HepG2 (cell line): ENCODE measurements around the gene ARHGAP22. TPM values are rescaled to one million over a fixed set of nuclear protein-coding genes. Genes with fewer than 3 reads are reported as not detected.

ENCODE experiments used
- ATAC-seq: fragments of 200-7000 bp; cut with Tn5 transposase; 3 replicates; pipeline ENCODE4 v1.9.1; 2020; ENCODE audit warnings: mild to moderate bottlenecking, moderate library complexity
- Bru-seq: library from RNA; stranded (reverse); fragments of 400-500 nt; gene quantifications from one replicate; lab custom pipeline; 2021; lab: Mats Ljungman, UMichigan
- BruChase-seq, 2 experiments: library from RNA; stranded (reverse); fragments of 400-500 nt; gene quantifications; one replicate each; lab custom pipeline; 2021; lab: Mats Ljungman, UMichigan
- BruUV-seq: library from RNA; stranded (reverse); fragments of 400-500 nt; replicated peaks from 2 replicates; lab custom pipeline; 2021; lab: Mats Ljungman, UMichigan
- CTCF ChIA-PET: fragments of 300-600 bp; formaldehyde crosslinking; extraction: SDS; loops from one replicate; lab custom pipeline; 2021; ENCODE audit warnings: low total read pairs, inconsistent platforms, low intra/inter-chr PET ratio; lab: Yijun Ruan, JAX
- POLR2A ChIA-PET: fragments of 350-600 bp; sonication (Branson Sonifier 250); formaldehyde crosslinking; loops from one replicate; lab custom pipeline; 2020; ENCODE audit warnings: antibody characterized with exemption, inconsistent platforms; lab: Yijun Ruan, JAX
- DNase-seq: peaks from one replicate; pipeline ENCODE4 v3.0.0-alpha.2; 2015; ENCODE audit warnings: low spot score
- FAIRE-seq: peaks from 3 replicates; lab custom pipeline; 2011; peaks lifted over from hg19 to GRCh38; lab: Jason Lieb, UNC
- H2AFZ ChIP-seq: one replicate; pipeline ENCODE4 v1.6.1; 2011; ENCODE audit warnings: low read length, inconsistent platforms
- H3K27ac ChIP-seq: fragments of 300-600 bp; 3 replicates; pipeline ENCODE4 v1.8.0; 2011; ENCODE audit warnings: mixed run types, mild to moderate bottlenecking, mixed read lengths, low read length, inconsistent platforms; ENCODE audit not compliant: insufficient read depth; ENCODE audit errors: extremely low read length
- H3K27me3 ChIP-seq, 2 experiments: fragments of 200-600 bp in 1 of 2; 2 replicates in 1 of 2; 3 replicates in 1 of 2; pipeline versions ENCODE4 v1.6.0 to v1.8.0; 2011; ENCODE audit warnings: low read length in 2 of 2, mild to moderate bottlenecking in 2 of 2, moderate library complexity in 2 of 2, inconsistent platforms in 1 of 2; ENCODE audit not compliant: insufficient read depth in 2 of 2, control insufficient read depth in 1 of 2
- H3K36me3 ChIP-seq, 2 experiments: fragments of 200-600 bp in 1 of 2; replicated peaks in 1 of 2; 2 replicates in 1 of 2; 3 replicates in 1 of 2; pipeline versions ENCODE4 v1.5.1 to v1.8.0; 2011; ENCODE audit warnings: low read length in 2 of 2, inconsistent platforms in 1 of 2; ENCODE audit not compliant: insufficient read depth in 2 of 2, control insufficient read depth in 1 of 2
- H3K4me1 ChIP-seq: 2 replicates; pipeline ENCODE4 v1.5.1; 2012; ENCODE audit warnings: low read length, inconsistent platforms; ENCODE audit not compliant: insufficient read depth
- H3K4me2 ChIP-seq: 2 replicates; pipeline ENCODE4 v1.6.0; 2011; ENCODE audit warnings: low read depth, low read length, inconsistent platforms
- H3K4me3 ChIP-seq, 3 experiments: fragments of 200-600 bp in 1 of 3; sonication (generic), shearing (Covaris generic) in 1 of 3; replicated peaks in 1 of 3; 2 replicates each; pipeline ENCODE4 v1.5.1; 2011 to 2016; ENCODE audit warnings: low read length in 3 of 3, inconsistent platforms in 2 of 3, low read depth in 2 of 3, mild to moderate bottlenecking in 2 of 3, control low read depth in 1 of 3, mixed read lengths in 1 of 3; ENCODE audit not compliant: insufficient read depth in 1 of 3
- H3K79me2 ChIP-seq: one replicate; pipeline ENCODE4 v1.6.1; 2011; ENCODE audit warnings: low read length, inconsistent platforms; ENCODE audit not compliant: insufficient read depth
- H3K9ac ChIP-seq: 2 replicates; pipeline ENCODE4 v1.6.0; 2011; ENCODE audit warnings: mild to moderate bottlenecking, low read depth, low read length, inconsistent platforms; ENCODE audit not compliant: insufficient read depth
- H3K9me3 ChIP-seq: 2 replicates; pipeline ENCODE4 v1.5.1; 2012; ENCODE audit warnings: mild to moderate bottlenecking, low read length
- H4K20me1 ChIP-seq: 2 replicates; pipeline ENCODE4 v1.6.0; 2011; ENCODE audit warnings: inconsistent platforms, mild to moderate bottlenecking, low read length, moderate library complexity; ENCODE audit not compliant: insufficient read depth
- ATM ChIP-seq: fragments of 450-650 bp; IDR thresholded peaks from 2 replicates; pipeline ENCODE4 v1.7.1; 2017; ENCODE audit warnings: mild to moderate bottlenecking, borderline replicate concordance
- ELF4 ChIP-seq: sonication (generic); formaldehyde crosslinking; IDR thresholded peaks from 2 replicates; pipeline ENCODE4 v1.5.0; 2020; ENCODE audit warnings: missing genetic modification reagents, mild to moderate bottlenecking, moderate library complexity, borderline replicate concordance
- GTF3A ChIP-seq: sonication (generic); formaldehyde crosslinking; conservative IDR thresholded peaks from 2 replicates; pipeline ENCODE4 v1.4.0; 2020; ENCODE audit warnings: mild to moderate bottlenecking, missing genetic modification reagents
- KMT2B ChIP-seq: IDR thresholded peaks from 2 replicates; pipeline ENCODE4 v1.6.1; 2016; ENCODE audit warnings: missing genetic modification reagents, missing compliant biosample characterization
- PCBP2 ChIP-seq: fragments of 200-400 bp; formaldehyde crosslinking; optimal IDR thresholded peaks from 2 replicates; pipeline ENCODE3; 2018; ENCODE audit warnings: low read length, low read depth; ENCODE audit not compliant: poor library complexity, severe bottlenecking
- RCOR2 ChIP-seq: IDR thresholded peaks from 2 replicates; pipeline ENCODE4 v1.6.1; 2016; ENCODE audit warnings: missing biosample characterization, missing genetic modification reagents
- REXO4 ChIP-seq: sonication (generic); formaldehyde crosslinking; IDR thresholded peaks from 2 replicates; pipeline ENCODE4 v1.8.0; 2022; ENCODE audit warnings: missing genetic modification reagents, mild to moderate bottlenecking, borderline replicate concordance
- RXRB ChIP-seq: IDR thresholded peaks from 2 replicates; pipeline ENCODE4 v1.6.1; 2016; ENCODE audit warnings: borderline replicate concordance, missing genetic modification reagents, missing compliant biosample characterization
- SYNCRIP ChIP-seq: fragments of 200-400 bp; formaldehyde crosslinking; IDR thresholded peaks from 2 replicates; pipeline ENCODE4 v1.6.1; 2018; ENCODE audit warnings: mild to moderate bottlenecking, low read depth, low read length; ENCODE audit not compliant: insufficient read depth
- XBP1 ChIP-seq: sonication (generic); formaldehyde crosslinking; IDR thresholded peaks from 2 replicates; pipeline ENCODE4 v1.5.0; 2020; ENCODE audit warnings: missing genetic modification reagents
- ZIK1 ChIP-seq: sonication (generic); formaldehyde crosslinking; IDR thresholded peaks from 2 replicates; pipeline ENCODE4 v1.5.0; 2020; ENCODE audit warnings: mild to moderate bottlenecking, low read depth, missing genetic modification reagents, borderline replicate concordance
- ZKSCAN8 ChIP-seq: IDR thresholded peaks from 2 replicates; pipeline ENCODE4 v1.6.1; 2016; ENCODE audit warnings: borderline replicate concordance, missing genetic modification reagents, missing compliant biosample characterization
- ZNF329 ChIP-seq: sonication (generic); formaldehyde crosslinking; IDR thresholded peaks from 2 replicates; pipeline ENCODE4 v1.9.0; 2021; ENCODE audit warnings: low read depth, mild to moderate bottlenecking, missing genetic modification reagents
- ZNF441 ChIP-seq: sonication (generic); formaldehyde crosslinking; IDR thresholded peaks from 2 replicates; pipeline ENCODE4 v1.7.0; 2021; ENCODE audit warnings: missing genetic modification reagents, borderline replicate concordance
- ZNF512B ChIP-seq: sonication (generic); formaldehyde crosslinking; IDR thresholded peaks from 2 replicates; pipeline ENCODE4 v1.5.1; 2020; ENCODE audit warnings: missing genetic modification reagents, mild to moderate bottlenecking, borderline replicate concordance
- ZNF891 ChIP-seq: sonication (generic); formaldehyde crosslinking; IDR thresholded peaks from 2 replicates; pipeline ENCODE4 v1.5.0; 2020; ENCODE audit warnings: mild to moderate bottlenecking, missing genetic modification reagents
- WGBS: methylation state at CpG from one replicate; pipeline ENCODE4 v1.1.6; 2017; ENCODE audit warnings: low lambda C conversion rate; 5-methylcytosine and 5-hydroxymethylcytosine counted together
- in situ Hi-C: cut with HindIII; loops from 2 replicates; pipeline ENCODE4 v1.10.0; 2017; ENCODE audit warnings: low pct_unique_long_range_greater_than_20kb; ENCODE audit not compliant: extremely low pct_ligation_motif_present
- intact Hi-C: fragments of 100-400 bp; cut with micrococcal nuclease; formaldehyde crosslinking; loops from one replicate; pipeline ENCODE4 v1.10.0; 2022; ENCODE audit not compliant: unreplicated experiment
- long read RNA-seq, 2 experiments: library from RNA in 1 of 2; library from polyadenylated mRNA in 1 of 2; stranded (forward) in 1 of 2; unstranded in 1 of 2; transcript quantifications; one replicate each; pipeline ENCODE4 v2.0.0, GENCODE V29; 2019 to 2022
- polyA minus RNA-seq, 3 experiments: library from RNA; depleted of rRNA, polyadenylated mRNA; stranded (reverse); fragments of >200 nt; gene quantifications; 2 replicates each; pipeline ENCODE4 v1.2.3, GENCODE V29; 2011; ENCODE audit warnings: low replicate concordance in 1 of 3
- polyA plus RNA-seq, 8 experiments: library from polyadenylated mRNA; depleted of rRNA in 3 of 8; stranded (reverse) in 7 of 8; unstranded in 1 of 8; fragments of >200 nt; fragmentation: Illumina TruSeq in 4 of 8; extraction: Trizol in 4 of 8; gene quantifications; 2 replicates each; pipeline versions ENCODE4 v1.2.1 to v1.2.3, GENCODE V29; 2011 to 2016; ENCODE audit warnings: low read depth in 4 of 8, missing spikeins in 1 of 8, mixed read lengths in 1 of 8; ENCODE audit not compliant: insufficient read depth in 1 of 8
- total RNA-seq, 5 experiments: library from RNA; depleted of rRNA; stranded (reverse); fragments of >200 nt; fragmentation: Illumina TruSeq; extraction: Trizol; gene quantifications; 2 replicates each; pipeline ENCODE4 v1.2.3, GENCODE V29; 2016; ENCODE audit warnings: low read depth in 1 of 5

The ARHGAP22 gene
- total RNA-seq (2016; rRNA removed; fragmentation: Illumina TruSeq; extraction: Trizol) (0.38 TPM in 1 of 2 replicates, not detected in the other), polyA plus RNA-seq (2011; rRNA removed) (0.05 and 0.08 TPM in 2 replicates), polyA minus RNA-seq (2011; rRNA and poly(A)+ RNA removed; ENCODE audit: low replicate concordance) (0.10 TPM in 1 of 2 replicates, not detected in the other), Bru-seq, nascent RNA (percentile 9 among the genes with signal in this experiment), BruChase-seq, experiment 1, labeled RNA remaining after a 6-hour chase (percentile 4 among the genes with signal in this experiment), BruChase-seq, experiment 2, labeled RNA remaining after a 2-hour chase (percentile 11 among the genes with signal in this experiment)
- 0.20 and 0.26 TPM in 2 replicates for total RNA-seq (2016; cell fraction: cytosol; rRNA removed; fragmentation: Illumina TruSeq; extraction: Trizol; ENCODE audit: low read depth)
- 0.18 and 0.24 TPM in 2 replicates for total RNA-seq (2016; cell fraction: insoluble cytoplasmic fraction; rRNA removed; fragmentation: Illumina TruSeq; extraction: Trizol)
- total RNA-seq (2016; cell fraction: membrane; rRNA removed; fragmentation: Illumina TruSeq; extraction: Trizol) = 0.25 and 0.34 TPM in 2 replicates
- not detected in 2 replicates for total RNA-seq (2016; cell fraction: nucleus; rRNA removed; fragmentation: Illumina TruSeq; extraction: Trizol)
- 0.04 TPM in 2 replicates for polyA plus RNA-seq (2011; cell fraction: cytosol; rRNA removed)
- polyA plus RNA-seq (2011; cell fraction: nucleus; rRNA removed) = 0.16 and 0.23 TPM in 2 replicates
- polyA plus RNA-seq (2012) = 0.07 TPM in 1 of 2 replicates, not detected in the other
- polyA plus RNA-seq (2016; cell fraction: cytosol; fragmentation: Illumina TruSeq; extraction: Trizol; ENCODE audit: low read depth) = 0.08 and 0.14 TPM in 2 replicates
- 0.11 TPM in 2 replicates for polyA plus RNA-seq (2016; cell fraction: insoluble cytoplasmic fraction; fragmentation: Illumina TruSeq; extraction: Trizol; ENCODE audit: low read depth)
- 0.09 and 0.40 TPM in 2 replicates for polyA plus RNA-seq (2016; cell fraction: membrane; fragmentation: Illumina TruSeq; extraction: Trizol; ENCODE audit: low read depth)
- 0.56 TPM in 1 of 2 replicates, not detected in the other for polyA plus RNA-seq (2016; cell fraction: nucleus; fragmentation: Illumina TruSeq; extraction: Trizol; ENCODE audit: insufficient read depth, low read depth)
- polyA minus RNA-seq (2011; cell fraction: cytosol; rRNA and poly(A)+ RNA removed) = not detected in 2 replicates
- not detected in 2 replicates for polyA minus RNA-seq (2011; cell fraction: nucleus; rRNA and poly(A)+ RNA removed)
- long read RNA-seq, experiment 1 = 0 reads
- long read RNA-seq, experiment 2 = 0 reads

GRCh38 chr10:48604991-48605508, at the start of gene ARHGAP22:
ARHGAP22 (minus strand) TSS chr10:48605073; CDS start chr10:48604796, 277 bp downstream.
- Histone ChIP-seq H3K9me3 (no peaks in the 10 kb centered on the region), H2AFZ (no peak within 1 kb of the TSS), H3K36me3 (no peaks in the 10 kb centered on the region), H3K4me2 (no peak within 1 kb of the TSS), H3K4me1 (no peaks in the 10 kb centered on the region), H3K27ac (no peak within 1 kb of the TSS), H3K4me3 (no peak within 1 kb of the TSS), H3K9ac (no peak within 1 kb of the TSS), H4K20me1 (no peaks in the 10 kb centered on the region), H3K79me2 (no peaks in the 10 kb centered on the region), H3K27me3 (peaks cover 0 to 10% of the 10 kb centered on the region in 2 experiments; a peak in 1 of 5 replicates)
- 0% methylated on average over 5 of the region's 30 CpGs for WGBS
- BruUV-seq = no TSS peak
- ChIA-PET CTCF (no interaction called here), POLR2A (no interaction called here)
- intact Hi-C loops = no loop called here
- ATAC-seq (no peak), DNase-seq (no peak), FAIRE-seq (no peak)
- in situ Hi-C loops = no loop called here
- TF ChIP-seq ZIK1 (no peak), RXRB (CRISPR knock-in tag) (no peak), ELF4 (CRISPR knock-in tag) (no peak), ATM (no peak), ZNF329 (no peak), RCOR2 (CRISPR knock-in tag) (no peak), XBP1 (CRISPR knock-in tag) (no peak), KMT2B (CRISPR knock-in tag) (no peak), ZKSCAN8 (no peak), GTF3A (CRISPR knock-in tag) (no peak), SYNCRIP (no peak), ZNF441 (CRISPR knock-in tag) (no peak), ZNF891 (no peak), REXO4 (no peak), ZNF512B (CRISPR knock-in tag) (no peak), PCBP2 (no peak)
